Natural killer cell (primary cell): ENCODE results near the gene FKBP1B. TPM values are rescaled to one million over a fixed set of nuclear protein-coding genes. Genes with fewer than 3 reads are reported as not detected.
A peak's percentile ranks its signal among the peaks of the same experiment; 100 is the strongest.

Source experiments
- ATAC-seq, 3 donors: fragments of 150-1000 bp in 2 of 3; fragments of 200-7000 bp in 1 of 3; cut with Tn5 transposase; 1 replicate in 1 of 3; 2 replicates in 2 of 3; pipeline ENCODE4 v1.10.0; 2021; ENCODE audit warnings: mild to moderate bottlenecking in 2 of 3, moderate library complexity in 2 of 3
- DNase-seq, 2 donors: peaks; one replicate each; pipeline versions ENCODE4 v3.0.0 to v3.0.0-alpha.2; 2013 to 2021; ENCODE audit warnings: mixed read lengths in 1 of 2
- H3K27ac ChIP-seq: one replicate; pipeline ENCODE4 v1.5.1; 2013; ENCODE audit warnings: mild to moderate bottlenecking, low read length
- H3K27me3 ChIP-seq: one replicate; pipeline ENCODE4 v1.6.1; 2013; ENCODE audit warnings: low read length; ENCODE audit not compliant: control insufficient read depth, insufficient read depth
- H3K36me3 ChIP-seq: one replicate; pipeline ENCODE4 v1.6.1; 2013; ENCODE audit warnings: low read length; ENCODE audit not compliant: control insufficient read depth, insufficient read depth
- H3K4me1 ChIP-seq: one replicate; pipeline ENCODE4 v1.6.1; 2013; ENCODE audit warnings: low read length; ENCODE audit not compliant: control insufficient read depth, insufficient read depth
- H3K4me3 ChIP-seq: one replicate; pipeline ENCODE4 v1.5.1; 2013; ENCODE audit warnings: low read length
- H3K9me3 ChIP-seq: one replicate; pipeline ENCODE4 v1.6.1; 2013; ENCODE audit warnings: low read length; ENCODE audit not compliant: control insufficient read depth, insufficient read depth
- H3K27ac Mint-ChIP-seq, 2 donors: one replicate each; pipeline ENCODE4 v1.8.0; 2022; ENCODE audit warnings: mild to moderate bottlenecking in 2 of 2, mixed read lengths in 2 of 2, moderate library complexity in 1 of 2
- H3K27me3 Mint-ChIP-seq, 2 donors: one replicate each; pipeline ENCODE4 v1.8.0; 2022; ENCODE audit warnings: low read depth in 2 of 2, mixed read lengths in 2 of 2
- H3K36me3 Mint-ChIP-seq: one replicate; pipeline ENCODE4 v1.8.0; 2022; ENCODE audit warnings: mixed read lengths
- H3K4me1 Mint-ChIP-seq, 2 donors: one replicate each; pipeline ENCODE4 v1.8.0; 2022; ENCODE audit warnings: mixed read lengths in 2 of 2
- H3K4me3 Mint-ChIP-seq: one replicate; pipeline ENCODE4 v1.8.0; 2022; ENCODE audit warnings: mild to moderate bottlenecking, moderate library complexity, mixed read lengths
- H3K9me3 Mint-ChIP-seq, 2 donors: one replicate each; pipeline ENCODE4 v1.8.0; 2022; ENCODE audit warnings: mixed read lengths in 2 of 2
- CTCF ChIP-seq: fragments of 200-600 bp; IDR thresholded peaks from one replicate; pipeline ENCODE4 v1.8.0; 2022; ENCODE audit warnings: antibody characterized with exemption
- WGBS: methylation state at CpG from one replicate; pipeline ENCODE4 v1.1.7; 2013; ENCODE audit warnings: missing lambda C conversion rate; ENCODE audit not compliant: insufficient coverage; 5-methylcytosine and 5-hydroxymethylcytosine counted together
- intact Hi-C: fragments of 100-400 bp; cut with micrococcal nuclease; formaldehyde crosslinking; loops from one replicate; pipeline ENCODE4 v1.14.2; 2022
- total RNA-seq, 4 donors: library from RNA; stranded (reverse); fragments of 120-200 nt in 1 of 4; gene quantifications; one replicate each; pipeline versions ENCODE4 v1.2.3 to v1.2.4, GENCODE V29; 2013 to 2022

The FKBP1B gene
- total RNA-seq, 3 donors from 2014 or later (not counting 1 experiment from before 2014, with no cell fraction given), result 1.5 to 3.4 (median 3.3) TPM

GRCh38 chr2:24075259-24075658 lies 25.7 kb downstream of the FKBP1B start:
- Histone ChIP-seq H3K4me3 (peak overlapping the region; percentile 94), H3K36me3 (peaks cover 20% of the 10 kb centered on the region), H3K27me3 (no peaks in the 10 kb centered on the region), H3K4me1 (peaks cover 17% of the 10 kb centered on the region), H3K9me3 (no peaks in the 10 kb centered on the region), H3K27ac (peak overlapping the region; percentile 89)
- Mint-ChIP-seq H3K27ac (peak overlapping the region; percentile 94 to 98), H3K36me3 (no peaks in the 10 kb centered on the region), H3K27me3 (no peaks in the 10 kb centered on the region), H3K9me3 (no peaks in the 10 kb centered on the region), H3K4me3 (peak overlapping the region; percentile 94), H3K4me1 (peaks cover 12 to 32% of the 10 kb centered on the region in 2 donors)
- DNase-seq (no peak), ATAC-seq (no peak)
- intact Hi-C loops, result no loop called here
- no peak for TF ChIP-seq CTCF
- 76% methylated on average over 4 of the region's 5 CpGs for WGBS

GRCh38 chr2:24075915-24076848 lies 26.6 kb downstream of the FKBP1B start, which contains the start of gene SF3B6:
Gene SF3B6 (minus strand): TSS chr2:24076326. CDS start chr2:24076229, 97 bp downstream.
- ATAC-seq (peak; percentile 83 to 95 (median 88)), DNase-seq (peak; percentile 96 to 100)
- no peaks in the 10 kb centered on the region for H3K27me3 Mint-ChIP-seq
- H3K9me3 ChIP-seq, result no peaks in the 10 kb centered on the region
- peak within 1 kb of the TSS; percentile 94 for H3K4me3 Mint-ChIP-seq
- peak within 1 kb of the TSS; percentile 94 for H3K4me3 ChIP-seq
- H3K36me3 Mint-ChIP-seq, result no peaks in the 10 kb centered on the region
- peak within 1 kb of the TSS; percentile 89 for H3K27ac ChIP-seq
- no peak for TF ChIP-seq CTCF
- peak within 1 kb of the TSS; percentile 94 to 98 for H3K27ac Mint-ChIP-seq
- peaks cover 17% of the 10 kb centered on the region for H3K4me1 ChIP-seq
- under 1% methylated on average over 64 of the region's 64 CpGs for WGBS
- peaks cover 16% of the 10 kb centered on the region for H3K36me3 ChIP-seq
- intact Hi-C loops, result loop anchor here (1.0 kb wide), 2 partner anchors 29 to 149 kb away; partner anchors contain the start of genes ATAD2B and WDCP
- no peaks in the 10 kb centered on the region for H3K27me3 ChIP-seq
- no peaks in the 10 kb centered on the region for H3K9me3 Mint-ChIP-seq
- H3K4me1 Mint-ChIP-seq, result peaks cover 12 to 32% of the 10 kb centered on the region in 2 donors

- no peak for DNase-seq
Measured at GRCh38 chr2:24076849-24077534, 27.5 kb downstream of the FKBP1B start.

More at GRCh38 chr2:24076849-24077534, 27.5 kb downstream of the FKBP1B start:
- Mint-ChIP-seq H3K9me3 (no peaks in the 10 kb centered on the region), H3K36me3 (no peaks in the 10 kb centered on the region), H3K4me3 (peak overlapping the region; percentile 94), H3K27me3 (no peaks in the 10 kb centered on the region), H3K4me1 (peaks cover 12 to 32% of the 10 kb centered on the region in 2 donors), H3K27ac (peak overlapping the region; percentile 94 to 98)
- peak; percentile 13 to 28 (median 14) for ATAC-seq
- no peak for TF ChIP-seq CTCF
- WGBS, result 1% methylated on average over 41 of the region's 41 CpGs
- Histone ChIP-seq H3K27me3 (no peaks in the 10 kb centered on the region), H3K9me3 (no peaks in the 10 kb centered on the region), H3K4me1 (peaks cover 17% of the 10 kb centered on the region), H3K36me3 (peaks cover 13% of the 10 kb centered on the region), H3K4me3 (peak overlapping the region; percentile 94), H3K27ac (peak overlapping the region; percentile 89)
- intact Hi-C loops, result loop anchor here (1.0 kb wide), 2 partner anchors 30 to 150 kb away; partner anchors contain the start of genes ATAD2B and WDCP
